Vagina (tissue), 2 donors: Measurements from ENCODE around the gene IGFBP5.

Experiments used
- CTCF ChIP-seq, 3 experiments: fragments of 450-650 bp in 2 of 3; fragments of 200-600 bp in 1 of 3; sonication (generic) in 1 of 3; IDR thresholded peaks; one replicate each; pipeline ENCODE4 v1.5.1; 2017 to 2019; ENCODE audit warnings: antibody characterized with exemption in 3 of 3, mild to moderate bottlenecking in 2 of 3, moderate library complexity in 2 of 3
- POLR2A ChIP-seq, 2 donors: fragments of 450-650 bp; IDR thresholded peaks; one replicate each; pipeline ENCODE4 v1.6.1; 2017; ENCODE audit warnings: antibody characterized with exemption in 2 of 2, mild to moderate bottlenecking in 2 of 2, moderate library complexity in 2 of 2

- no peak for TF ChIP-seq POLR2A (IDR thresholded peaks at IDR 0.05)
- TF ChIP-seq CTCF (IDR thresholded peaks at IDR 0.05) = no peak
Observed at GRCh38 chr2:216636551-216637450, 58.5 kb downstream of the IGFBP5 start.
